Measurements from ENCODE around the gene C1orf216. TPM values are rescaled to one million over a fixed set of nuclear protein-coding genes. Genes with fewer than 3 reads are reported as not detected.

Gene C1orf216
- total and polyA plus RNA-seq, 2 of the 4 experiments (the other 2 are of a cell fraction): 13.4 to 16.7 TPM

DNA sequence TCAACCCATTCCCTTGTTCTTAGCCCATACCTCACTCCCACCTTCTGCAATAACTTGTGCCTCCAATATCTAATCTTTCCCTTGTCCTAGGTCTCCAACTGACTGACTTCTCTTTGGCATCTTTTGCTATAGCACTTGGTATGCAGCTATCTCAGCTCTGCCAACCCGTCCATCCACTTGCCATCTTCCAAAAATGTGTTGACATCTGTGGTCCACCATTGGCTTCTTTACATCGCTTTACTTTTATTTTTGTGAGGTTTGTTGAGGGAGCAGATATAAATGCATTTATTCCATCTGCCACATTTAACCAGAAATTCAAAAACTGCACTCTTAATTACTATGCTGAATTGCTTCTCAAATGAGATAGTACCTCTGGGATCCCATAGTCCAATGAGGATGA lies 52.5 kb downstream of the C1orf216 start:
- H2AK9ac ChIP-seq (replicated peaks; ENCODE audit: low read depth, low read length, poor library complexity): no peak overlapping the region
- H2BK120ac ChIP-seq (ENCODE audit: low read depth, low read length): no peak overlapping the region
- no peaks in the 10 kb centered on the region for H3K9me1 ChIP-seq (ENCODE audit: insufficient read depth, low read length)
- intact Hi-C loops (cut with micrococcal nuclease) (no loop called here), in situ Hi-C loops (cut with MboI; ENCODE audit: low sequenced_read_pairs) (no loop called here), dilution Hi-C loops (cut with HindIII; ENCODE audit: low sequenced_read_pairs, unreplicated experiment) (no loop called here)
- H2BK5ac ChIP-seq (ENCODE audit: low read depth, low read length, poor library complexity, severe bottlenecking): no peak overlapping the region
- H3K9me3 ChIP-seq (ENCODE audit: control insufficient read depth, insufficient read depth, low read length): no peaks in the 10 kb centered on the region
- no peak overlapping the region for H3K4me3 ChIP-seq (ENCODE audit: insufficient read depth, low read depth, low read length)
- H2BK15ac ChIP-seq (ENCODE audit: low read depth, low read length): no peak overlapping the region
- H2BK20ac ChIP-seq (ENCODE audit: low read depth, low read length): no peak overlapping the region
- no peak overlapping the region for H3K4ac ChIP-seq (ENCODE audit: low read depth, low read length)
- H4K5ac ChIP-seq (ENCODE audit: low read depth, low read length): no peak overlapping the region
- H3K36me3 ChIP-seq (ENCODE audit: control insufficient read depth, insufficient read depth, low read length): no peaks in the 10 kb centered on the region
- no peak overlapping the region for H3K4me2 ChIP-seq (ENCODE audit: low read depth, low read length)
- TF ChIP-seq CEBPB (IDR thresholded peaks at IDR 0.05; ENCODE audit: low read depth, low read length) (no peak), USF2 (IDR thresholded peaks at IDR 0.05; ENCODE audit: low read depth, low read length) (no peak), ELK1 (IDR thresholded peaks at IDR 0.05; ENCODE audit: borderline replicate concordance, low read depth, low read length) (no peak), RCOR1 (IDR thresholded peaks at IDR 0.05; ENCODE audit: insufficient replicate concordance, low read length) (no peak), MAZ (IDR thresholded peaks at IDR 0.05; ENCODE audit: borderline replicate concordance, low read depth, low read length) (no peak), FOS (IDR thresholded peaks at IDR 0.05; ENCODE audit: low read depth, low read length) (no peak), BHLHE40 (IDR thresholded peaks at IDR 0.05; ENCODE audit: low read depth, low read length) (no peak), SMC3 (IDR thresholded peaks at IDR 0.05; ENCODE audit: low read depth, low read length) (no peak), MAFK (IDR thresholded peaks at IDR 0.05; ENCODE audit: low read depth, low read length) (no peak), MXI1 (IDR thresholded peaks at IDR 0.05; ENCODE audit: borderline replicate concordance, low read depth, low read length) (no peak), RAD21 (IDR thresholded peaks at IDR 0.05; ENCODE audit: low read length) (no peak), NFE2L2 (IDR thresholded peaks at IDR 0.05; ENCODE audit: low read depth, low read length) (no peak), CHD1 (IDR thresholded peaks at IDR 0.05; ENCODE audit: low read depth, low read length) (no peak), RFX5 (IDR thresholded peaks at IDR 0.05; ENCODE audit: low read depth, low read length) (no peak), POLR2A (IDR thresholded peaks at IDR 0.05; ENCODE audit: low read depth, low read length) (no peak)
- TF ChIP-seq, protein P1, sequence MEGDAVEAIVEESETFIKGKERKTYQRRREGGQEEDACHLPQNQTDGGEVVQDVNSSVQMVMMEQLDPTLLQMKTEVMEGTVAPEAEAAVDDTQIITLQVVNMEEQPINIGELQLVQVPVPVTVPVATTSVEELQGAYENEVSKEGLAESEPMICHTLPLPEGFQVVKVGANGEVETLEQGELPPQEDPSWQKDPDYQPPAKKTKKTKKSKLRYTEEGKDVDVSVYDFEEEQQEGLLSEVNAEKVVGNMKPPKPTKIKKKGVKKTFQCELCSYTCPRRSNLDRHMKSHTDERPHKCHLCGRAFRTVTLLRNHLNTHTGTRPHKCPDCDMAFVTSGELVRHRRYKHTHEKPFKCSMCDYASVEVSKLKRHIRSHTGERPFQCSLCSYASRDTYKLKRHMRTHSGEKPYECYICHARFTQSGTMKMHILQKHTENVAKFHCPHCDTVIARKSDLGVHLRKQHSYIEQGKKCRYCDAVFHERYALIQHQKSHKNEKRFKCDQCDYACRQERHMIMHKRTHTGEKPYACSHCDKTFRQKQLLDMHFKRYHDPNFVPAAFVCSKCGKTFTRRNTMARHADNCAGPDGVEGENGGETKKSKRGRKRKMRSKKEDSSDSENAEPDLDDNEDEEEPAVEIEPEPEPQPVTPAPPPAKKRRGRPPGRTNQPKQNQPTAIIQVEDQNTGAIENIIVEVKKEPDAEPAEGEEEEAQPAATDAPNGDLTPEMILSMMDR (conservative IDR thresholded peaks at IDR 0.05; ENCODE audit: low read depth, low read length): no peak
- H3K23ac ChIP-seq (ENCODE audit: low read depth, low read length): no peak overlapping the region
- H3K14ac ChIP-seq (replicated peaks; ENCODE audit: low read depth, low read length): no peak overlapping the region
- H2AK5ac ChIP-seq (ENCODE audit: low read depth, low read length): no peak overlapping the region
- H3K56ac ChIP-seq (ENCODE audit: extremely low read depth, insufficient read depth, low read length): no peak overlapping the region
- no peak overlapping the region for H4K91ac ChIP-seq (ENCODE audit: insufficient read depth, low read depth, low read length)
- ChIA-PET CTCF (interaction anchor here (0.7 to 1.0 kb wide), 2 partner anchors 18 to 101 kb away, joined by 3 to 4 read pairs; no protein-coding TSS in a partner anchor), POLR2A (ENCODE audit: unreplicated experiment) (no interaction called here)
- BruUV-seq (replicated peaks): no TSS peak
- ATAC-seq (ENCODE audit: low read depth) (no peak), DNase-seq (no peak)
- H3K18ac ChIP-seq (ENCODE audit: low read depth, low read length): no peak overlapping the region
- H3K27me3 ChIP-seq (ENCODE audit: control insufficient read depth, insufficient read depth, low read length): peaks cover 16% of the 10 kb centered on the region
- no CpG with 5 or more reads among the region's 2 CpGs for WGBS, 2 experiments (ENCODE audit: extremely low coverage in 2 of 2, insufficient read length in 1 of 2)
- H2AFZ ChIP-seq (replicated peaks; ENCODE audit: low read length, poor library complexity): no peak overlapping the region
- no peaks in the 10 kb centered on the region for H3K4me1 ChIP-seq (ENCODE audit: control insufficient read depth, insufficient read depth, low read length)
- H3K9ac ChIP-seq (ENCODE audit: low read depth, low read length): no peak overlapping the region
- H4K8ac ChIP-seq (ENCODE audit: low read depth in 2 of 2, low read length in 2 of 2): no peak overlapping the region
- H3K79me1 ChIP-seq (ENCODE audit: low read depth in 1 of 2, low read length in 2 of 2): no peaks in the 10 kb centered on the region
- no peak overlapping the region for H3K27ac ChIP-seq (ENCODE audit: insufficient read depth, low read length)
- no peaks in the 10 kb centered on the region for H4K20me1 ChIP-seq (ENCODE audit: insufficient read depth, low read length)
